Adrenal gland (tissue), 12 donors: Measurements from ENCODE around the gene FLYWCH2. TPM values are rescaled to one million over a fixed set of nuclear protein-coding genes. Genes with fewer than 3 reads are reported as not detected.
A peak's percentile ranks its signal among the peaks of the same experiment; 100 is the strongest.

Experiments used
- DNase-seq, 7 donors: peaks; one replicate each; pipeline ENCODE4 v3.0.0-alpha.2; 2019 to 2020
- H3K27ac ChIP-seq, 5 donors: fragments of 200-600 bp; sonication (generic) in 4 of 5; 1 replicate in 3 of 5; 2 replicates in 2 of 5; pipeline versions ENCODE4 v1.5.1 to v1.8.0; 2016 to 2020; ENCODE audit warnings: mild to moderate bottlenecking in 1 of 5
- H3K27me3 ChIP-seq: fragments of 200-600 bp; 2 replicates; pipeline ENCODE4 v1.8.0; 2021
- H3K36me3 ChIP-seq, 2 donors: fragments of 200-600 bp; replicated peaks in 1 of 2; 1 replicate in 1 of 2; 2 replicates in 1 of 2; pipeline versions ENCODE4 v1.5.1 to v1.8.0; 2018 to 2022
- H3K4me1 ChIP-seq, 2 donors: fragments of 200-600 bp; replicated peaks in 1 of 2; 1 replicate in 1 of 2; 2 replicates in 1 of 2; pipeline versions ENCODE4 v1.5.1 to v1.8.0; 2018 to 2021
- H3K4me3 ChIP-seq, 4 donors: fragments of 200-600 bp; sonication (generic) in 3 of 4; one replicate each; pipeline ENCODE4 v1.5.1; 2016 to 2018
- H3K9me3 ChIP-seq, 3 donors: fragments of 200-600 bp; sonication (generic) in 1 of 3; replicated peaks in 1 of 3; 1 replicate in 2 of 3; 2 replicates in 1 of 3; pipeline versions ENCODE4 v1.5.1 to v1.8.0; 2016 to 2021
- POLR2A ChIP-seq, 2 donors: fragments of 450-650 bp; IDR thresholded peaks; one replicate each; pipeline ENCODE4 v1.6.1; 2017; ENCODE audit warnings: antibody characterized with exemption in 2 of 2, mild to moderate bottlenecking in 2 of 2, moderate library complexity in 1 of 2
- WGBS, 4 donors: extraction: QIAGEN DNeasy Blood & Tissue Kit in 2 of 4; methylation state at CpG; one replicate each; pipeline versions ENCODE4 v1.1.5 to v1.1.7; 2013 to 2017; 5-methylcytosine and 5-hydroxymethylcytosine counted together
- intact Hi-C, 2 donors: fragments of 100-400 bp; cut with DNase I; formaldehyde crosslinking; loops; one replicate each; pipeline versions ENCODE4 v1.14.1 to v1.15.0; 2022 to 2023
- polyA plus RNA-seq, 3 donors: library from polyadenylated mRNA; stranded (reverse); fragments of 200-250 nt in 2 of 3; fragments of 350-450 nt in 1 of 3; fragmentation: Illumina TruSeq in 1 of 3; extraction: RNeasy Lipid Tissue Mini Kit (QIAGEN cat#74804) in 1 of 3; gene quantifications; one replicate each; pipeline ENCODE4 v1.2.3, GENCODE V29; 2013 to 2014
- total RNA-seq, 9 donors: library from RNA; depleted of rRNA in 4 of 9; stranded (reverse); fragments of >200 nt in 4 of 9; fragments of 120-200 nt in 1 of 9; fragmentation: NEBNext Ultra II Directional in 1 of 9; extraction: Animal tissue kit (Norgen Biotek cat#: 25700) in 1 of 9; gene quantifications; one replicate each; pipeline versions ENCODE4 v1.1.0 to v1.2.4, GENCODE V29; 2013 to 2023
- TF ChIP-seq, protein P1 (sequence below), 6 experiments: fragments of 450-650 bp in 4 of 6; fragments of 200-600 bp in 2 of 6; sonication (generic) in 1 of 6; IDR thresholded peaks; 1 replicate in 5 of 6; 2 replicates in 1 of 6; pipeline versions ENCODE4 v1.5.1 to v1.8.0; 2016 to 2021; ENCODE audit warnings: antibody characterized with exemption in 6 of 6, mild to moderate bottlenecking in 2 of 6, moderate library complexity in 1 of 6
- donor health status: healthy with polysubstance abuse.
- donor health status: Bipolar disorder and iron deficiency.
- donor health status: DM: yes; HTN: yes; CAD: no.
- donor health status: DM: no; HTN: no; CAD: no.
- donor health status: DM: no; HTN: no; CAD: no.
- donor health status: DM: yes; HTN: yes; CAD: no.

FLYWCH2 gene
- total and polyA plus RNA-seq, 12 donors: 16.7 to 232 (median 59.7) TPM

DNA sequence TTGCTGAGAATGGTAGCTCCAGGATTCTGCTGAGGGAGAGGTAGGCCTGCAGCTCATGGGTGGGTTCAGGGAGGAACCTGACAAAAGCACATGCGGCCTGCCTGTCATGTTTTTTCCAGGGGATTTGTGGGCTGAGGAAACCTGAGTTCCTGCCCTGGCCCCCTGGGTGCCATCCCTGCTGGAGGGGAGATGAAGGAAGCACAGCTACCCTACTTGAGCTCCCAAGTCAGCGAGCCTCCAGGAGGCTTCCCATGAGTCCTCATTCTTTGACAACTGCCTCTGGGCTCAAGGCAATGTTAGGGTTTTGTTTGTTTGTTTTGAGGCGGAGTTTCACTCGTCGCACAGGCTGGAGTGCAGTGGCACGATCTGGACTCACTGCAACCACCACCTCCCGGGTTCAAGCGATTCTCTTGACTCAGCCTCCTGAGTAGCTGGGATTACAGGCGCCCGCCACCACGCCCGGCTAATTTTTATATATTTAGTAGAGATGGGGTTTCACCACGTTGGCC is 16.6 kb downstream of the FLYWCH2 start:
- no peak for DNase-seq
- TF ChIP-seq POLR2A (IDR thresholded peaks at IDR 0.05): no peak
- TF ChIP-seq, protein P1, sequence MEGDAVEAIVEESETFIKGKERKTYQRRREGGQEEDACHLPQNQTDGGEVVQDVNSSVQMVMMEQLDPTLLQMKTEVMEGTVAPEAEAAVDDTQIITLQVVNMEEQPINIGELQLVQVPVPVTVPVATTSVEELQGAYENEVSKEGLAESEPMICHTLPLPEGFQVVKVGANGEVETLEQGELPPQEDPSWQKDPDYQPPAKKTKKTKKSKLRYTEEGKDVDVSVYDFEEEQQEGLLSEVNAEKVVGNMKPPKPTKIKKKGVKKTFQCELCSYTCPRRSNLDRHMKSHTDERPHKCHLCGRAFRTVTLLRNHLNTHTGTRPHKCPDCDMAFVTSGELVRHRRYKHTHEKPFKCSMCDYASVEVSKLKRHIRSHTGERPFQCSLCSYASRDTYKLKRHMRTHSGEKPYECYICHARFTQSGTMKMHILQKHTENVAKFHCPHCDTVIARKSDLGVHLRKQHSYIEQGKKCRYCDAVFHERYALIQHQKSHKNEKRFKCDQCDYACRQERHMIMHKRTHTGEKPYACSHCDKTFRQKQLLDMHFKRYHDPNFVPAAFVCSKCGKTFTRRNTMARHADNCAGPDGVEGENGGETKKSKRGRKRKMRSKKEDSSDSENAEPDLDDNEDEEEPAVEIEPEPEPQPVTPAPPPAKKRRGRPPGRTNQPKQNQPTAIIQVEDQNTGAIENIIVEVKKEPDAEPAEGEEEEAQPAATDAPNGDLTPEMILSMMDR (IDR thresholded peaks at IDR 0.05): no peak
- no peak overlapping the region for H3K4me3 ChIP-seq
- H3K9me3 ChIP-seq: no peaks in the 10 kb centered on the region
- H3K27me3 ChIP-seq: no peaks in the 10 kb centered on the region
- no peak overlapping the region for H3K27ac ChIP-seq
- 88 to 94% (median 90%) methylated on average over 13 of the region's 13 CpGs for WGBS, 4 donors
- peaks cover 0 to 14% of the 10 kb centered on the region in 2 donors for H3K36me3 ChIP-seq
- intact Hi-C loops: no loop called here
- H3K4me1 ChIP-seq: peaks cover 0 to 8% of the 10 kb centered on the region in 2 donors

GRCh38 chr16:2900526-2901075 is 17.6 kb downstream of the FLYWCH2 start:
- Histone ChIP-seq H3K4me3 (no peak overlapping the region), H3K9me3 (no peaks in the 10 kb centered on the region), H3K27ac (no peak overlapping the region), H3K4me1 (peaks cover 0 to 8% of the 10 kb centered on the region in 2 donors), H3K36me3 (peaks cover 0 to 11% of the 10 kb centered on the region in 2 donors), H3K27me3 (no peaks in the 10 kb centered on the region)
- 89 to 93% (median 92%) methylated on average over 13 to 15 of the region's 15 CpGs for WGBS, 4 donors
- TF ChIP-seq, protein P1 (IDR thresholded peaks at IDR 0.05): no peak
- TF ChIP-seq POLR2A (IDR thresholded peaks at IDR 0.05): no peak
- no peak for DNase-seq
- intact Hi-C loops: no loop called here

DNA sequence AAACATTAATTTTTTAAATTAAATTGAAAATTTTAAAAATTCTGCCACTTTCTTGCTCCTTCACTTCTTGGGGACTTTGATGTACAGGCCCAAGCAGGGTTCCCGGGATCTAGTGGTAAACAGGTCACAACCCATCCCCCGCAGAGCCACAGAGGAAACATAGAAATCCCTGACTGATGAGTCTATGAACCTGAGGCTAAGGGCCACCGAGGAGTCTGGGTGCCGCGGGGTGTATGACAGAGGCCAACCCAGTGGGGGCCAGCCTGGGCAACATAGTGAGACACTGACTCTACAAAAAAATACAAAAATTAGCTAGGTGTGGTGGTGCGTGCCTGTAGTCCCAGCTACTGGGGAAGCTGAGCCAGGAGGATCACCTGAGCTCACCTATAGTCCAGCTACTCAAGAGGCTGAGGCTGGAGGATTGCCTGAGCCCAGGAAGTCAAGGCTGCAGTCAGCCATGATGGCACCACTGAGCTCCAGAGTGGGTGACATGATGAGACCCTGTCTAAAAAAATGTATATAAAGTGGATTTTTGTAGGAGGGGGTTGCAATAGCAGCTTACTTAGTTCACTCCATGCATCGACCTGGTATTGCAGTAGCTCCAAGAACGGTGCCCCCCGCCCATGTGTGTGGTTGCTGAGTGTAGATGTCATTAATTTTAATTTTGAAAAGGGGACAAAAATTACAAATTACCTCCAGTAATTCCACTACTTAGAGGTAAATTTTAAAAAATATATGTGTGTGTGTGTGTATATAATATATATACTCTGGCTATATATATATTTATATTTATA is 19.5 kb downstream of the FLYWCH2 start:
- no peak overlapping the region for H3K4me3 ChIP-seq
- TF ChIP-seq, protein P1 (IDR thresholded peaks at IDR 0.05): no peak
- TF ChIP-seq POLR2A (IDR thresholded peaks at IDR 0.05): no peak
- H3K36me3 ChIP-seq: no peaks in the 10 kb centered on the region
- no peaks in the 10 kb centered on the region for H3K27me3 ChIP-seq
- no peak for DNase-seq
- H3K9me3 ChIP-seq: no peaks in the 10 kb centered on the region
- 91 to 97% (median 94%) methylated on average over 9 of the region's 9 CpGs for WGBS, 4 donors
- H3K4me1 ChIP-seq: peaks cover 0 to 15% of the 10 kb centered on the region in 2 donors
- no peak overlapping the region for H3K27ac ChIP-seq
- intact Hi-C loops: no loop called here

GRCh38 chr16:2904100-2904921 is 21.3 kb downstream of the FLYWCH2 start:
- H3K27ac ChIP-seq: peak overlapping the region; percentile 67 to 95 (median 92)
- no peaks in the 10 kb centered on the region for H3K27me3 ChIP-seq
- peak overlapping the region; percentile 54 to 83 (median 72) for H3K4me3 ChIP-seq
- 1 to 5% (median 1%) methylated on average over 21 to 62 of the region's 62 CpGs for WGBS, 4 donors
- peaks cover 0 to 15% of the 10 kb centered on the region in 2 donors for H3K4me1 ChIP-seq
- no peaks in the 10 kb centered on the region for H3K9me3 ChIP-seq
- no peaks in the 10 kb centered on the region for H3K36me3 ChIP-seq
- intact Hi-C loops: no loop called here
- TF ChIP-seq POLR2A (IDR thresholded peaks at IDR 0.05): peak in 1 of 2 donors; percentile 81
- TF ChIP-seq, protein P1 (IDR thresholded peaks at IDR 0.05): peak; percentile 75 to 95 (median 91)
- DNase-seq: peak; percentile 87 to 94 (median 88)
